ENCODE measurements around the gene PRG3. TPM values are rescaled to one million over a fixed set of nuclear protein-coding genes. Genes with fewer than 3 reads are reported as not detected.

The PRG3 gene
- total RNA-seq, 1 experiment from 2014 or later: not detected

- Histone ChIP-seq H3K9me3 (ENCODE audit: control insufficient read depth in 1 of 2, insufficient read depth in 1 of 2, low read depth in 1 of 2, low read length in 2 of 2) (no peaks in the 10 kb centered on the region), H3K27me3 (ENCODE audit: insufficient read depth, low read length) (no peaks in the 10 kb centered on the region), H3K9me2 (ENCODE audit: insufficient read depth) (no peaks in the 10 kb centered on the region), H3K79me2 (ENCODE audit: insufficient read depth, low read length) (no peaks in the 10 kb centered on the region), H2AFZ (ENCODE audit: low read depth, low read length, poor library complexity, severe bottlenecking) (no peak overlapping the region), H3K27ac (ENCODE audit: low read depth, low read length) (no peak overlapping the region), H3K4me2 (ENCODE audit: low read length) (no peak overlapping the region), H3K36me3 (ENCODE audit: control insufficient read depth in 1 of 2, insufficient read depth in 2 of 2, low read length in 2 of 2) (no peaks in the 10 kb centered on the region; a peak in 1 of 4 replicates), H4K20me1 (ENCODE audit: insufficient read depth) (no peaks in the 10 kb centered on the region), H3K9ac (ENCODE audit: low read length) (no peak overlapping the region), H3K4me3 (replicated peaks in 1 of 2; ENCODE audit: low read depth in 1 of 2, low read length in 2 of 2) (no peak overlapping the region), H3K4me1 (ENCODE audit: control insufficient read depth in 1 of 2, insufficient read depth in 2 of 2, low read length in 2 of 2) (peaks cover 7 to 15% of the 10 kb centered on the region in 2 experiments)
- ATAC-seq (no peak), DNase-seq (ENCODE audit: low read depth, low spot score) (no peak)
- ChIA-PET RAD21 (ENCODE audit: low non-redundant PET in 1 of 2, low total read pairs in 2 of 2, uncharacterized antibody in 2 of 2, unreplicated experiment in 2 of 2) (no interaction called here), POLR2A (no interaction called here), CTCF (no interaction called here)
- intact Hi-C loops (cut with micrococcal nuclease): no loop called here
- TF ChIP-seq POLR2AphosphoS5 (IDR thresholded peaks at IDR 0.05; ENCODE audit: low read depth, low read length): no peak
- no peak for TF ChIP-seq ZNF274 (IDR thresholded peaks at IDR 0.05; ENCODE audit: low read depth, low read length)
- TF ChIP-seq CEBPB (IDR thresholded peaks at IDR 0.05; ENCODE audit: low read depth): no peak
- TF ChIP-seq EZH2 (IDR thresholded peaks at IDR 0.05): no peak
- no peak for TF ChIP-seq ZFX (IDR thresholded peaks at IDR 0.05)
- TF ChIP-seq ZBTB33 (IDR thresholded peaks at IDR 0.05; ENCODE audit: extremely low read depth, insufficient replicate concordance, low read length): no peak
- no peak for TF ChIP-seq JUND (IDR thresholded peaks at IDR 0.05)
- no TSS peak for BruUV-seq (replicated peaks)
These were observed 25.5 kb upstream of the PRG3 start for GRCh38 chr11:57406337-57406904.

- Histone ChIP-seq H3K4me2 (ENCODE audit: low read length) (no peak overlapping the region), H3K27ac (ENCODE audit: low read depth, low read length) (no peak overlapping the region), H3K9me3 (ENCODE audit: control insufficient read depth in 1 of 2, insufficient read depth in 1 of 2, low read depth in 1 of 2, low read length in 2 of 2) (no peaks in the 10 kb centered on the region), H3K79me2 (ENCODE audit: insufficient read depth, low read length) (no peaks in the 10 kb centered on the region), H3K9me2 (ENCODE audit: insufficient read depth) (no peaks in the 10 kb centered on the region), H3K4me3 (replicated peaks in 1 of 2; ENCODE audit: low read depth in 1 of 2, low read length in 2 of 2) (no peak overlapping the region), H3K4me1 (ENCODE audit: control insufficient read depth in 1 of 2, insufficient read depth in 2 of 2, low read length in 2 of 2) (peaks cover 7 to 16% of the 10 kb centered on the region in 2 experiments), H3K36me3 (ENCODE audit: control insufficient read depth in 1 of 2, insufficient read depth in 2 of 2, low read length in 2 of 2) (no peaks in the 10 kb centered on the region; a peak in 1 of 4 replicates), H3K9ac (ENCODE audit: low read length) (no peak overlapping the region), H2AFZ (ENCODE audit: low read depth, low read length, poor library complexity, severe bottlenecking) (no peak overlapping the region), H3K27me3 (ENCODE audit: insufficient read depth, low read length) (no peaks in the 10 kb centered on the region), H4K20me1 (ENCODE audit: insufficient read depth) (no peaks in the 10 kb centered on the region)
- no peak for DNase-seq (ENCODE audit: low read depth, low spot score)
- ChIA-PET CTCF (no interaction called here), RAD21 (ENCODE audit: low non-redundant PET in 1 of 2, low total read pairs in 2 of 2, uncharacterized antibody in 2 of 2, unreplicated experiment in 2 of 2) (no interaction called here), POLR2A (no interaction called here)
- no peak for ATAC-seq
- BruUV-seq (replicated peaks): no TSS peak
- intact Hi-C loops (cut with micrococcal nuclease): no loop called here
- TF ChIP-seq ATF3 (IDR thresholded peaks at IDR 0.05) (no peak), ELF1 (IDR thresholded peaks at IDR 0.05; ENCODE audit: borderline replicate concordance, low read depth) (no peak), JUND (IDR thresholded peaks at IDR 0.05) (no peak), CTCF (IDR thresholded peaks at IDR 0.05 in 2 of 3, conservative IDR thresholded peaks at IDR 0.05 in 1 of 3; ENCODE audit: borderline replicate concordance in 1 of 3, insufficient read depth in 1 of 3, low read depth in 2 of 3, low read length in 2 of 3) (no peak), TCF7L2 (IDR thresholded peaks at IDR 0.05; ENCODE audit: borderline replicate concordance, extremely low read depth, insufficient read depth, insufficient read length) (no peak), YY1 (IDR thresholded peaks at IDR 0.05; ENCODE audit: extremely low read depth, insufficient replicate concordance, low read depth, low read length) (no peak), SIN3A (IDR thresholded peaks at IDR 0.05; ENCODE audit: low read depth) (no peak), EZH2 (IDR thresholded peaks at IDR 0.05) (no peak)
These were observed 24.4 kb upstream of the PRG3 start for GRCh38 chr11:57405271-57405860.
